SK-N-MC (cell line): ENCODE results near the gene KIF4B.

Experiments
- EZH2 ChIP-seq: fragments of 200-600 bp; sonication (generic); IDR thresholded peaks from one replicate; pipeline ENCODE4 v1.6.1; 2017; ENCODE audit warnings: antibody characterized with exemption
- POLR2AphosphoS5 ChIP-seq: IDR thresholded peaks from 2 replicates; pipeline ENCODE4 v1.6.1; 2012; ENCODE audit warnings: mild to moderate bottlenecking, low read depth, low read length, borderline replicate concordance

DNA sequence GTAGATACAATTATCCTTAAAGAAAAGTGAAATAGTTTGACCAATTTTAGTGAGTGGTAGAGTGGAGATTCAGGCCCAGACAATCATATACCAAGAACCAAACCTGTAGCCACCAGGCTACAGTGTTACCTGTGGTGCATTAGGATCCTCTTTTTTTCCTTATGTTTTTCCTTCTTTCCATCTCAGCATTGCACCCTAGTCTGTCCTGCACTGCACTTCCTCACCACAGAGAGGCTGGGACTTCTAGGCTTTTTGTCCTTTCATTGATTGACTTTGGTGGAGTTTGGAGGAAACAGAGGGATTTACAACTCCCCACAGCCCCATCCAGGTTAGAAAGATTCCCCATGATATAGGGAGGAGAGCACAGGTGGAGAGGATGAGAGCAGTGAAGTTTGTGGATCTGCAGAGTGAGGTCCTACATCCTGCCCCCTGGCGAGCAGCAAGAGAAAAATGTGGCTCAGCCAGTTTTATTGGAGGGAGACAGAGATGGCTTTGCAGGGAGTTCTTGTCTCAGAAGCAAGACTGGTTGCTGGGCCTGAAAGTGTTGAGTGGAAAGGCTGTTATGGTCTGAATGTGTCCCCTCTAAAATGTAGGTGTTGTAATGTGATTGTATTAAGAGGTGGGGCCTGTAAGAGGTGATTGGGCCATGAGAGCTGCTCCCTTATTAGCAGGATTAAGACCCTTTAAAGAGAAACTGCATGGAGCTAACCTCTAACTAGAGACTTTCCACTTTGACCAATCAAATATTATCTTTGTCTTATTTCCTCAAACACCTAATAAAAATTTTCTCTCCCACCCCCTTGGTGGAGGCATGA lies 36.2 kb downstream of the KIF4B start:
- TF ChIP-seq EZH2 (no peak), POLR2AphosphoS5 (no peak)
